ENCODE measurements around the gene SRL. TPM values are rescaled to one million over a fixed set of nuclear protein-coding genes. Genes with fewer than 3 reads are reported as not detected.

The SRL gene
- total and polyA plus RNA-seq, 2 of the 4 experiments (the other 2 are of a cell fraction): under 0.01 to 0.14 TPM

GRCh38 chr16:4271176-4272113 is 29.6 kb upstream of the SRL start (continued):
- TF ChIP-seq USF2 (IDR thresholded peaks at IDR 0.05; ENCODE audit: low read depth, low read length) (peak; percentile 73), CEBPB (IDR thresholded peaks at IDR 0.05; ENCODE audit: low read depth, low read length) (no peak)

- ChIA-PET CTCF (interaction anchor here (0.6 to 1.5 kb wide), 3 partner anchors 8 to 109 kb away, joined by 3 to 5 read pairs (median 4); no protein-coding TSS in a partner anchor), POLR2A (ENCODE audit: unreplicated experiment) (interaction anchor here (0.5 kb wide), 1 partner anchor 337 kb away, joined by 9 read pairs; no protein-coding TSS in a partner anchor)
- no peak overlapping the region for H3K27ac ChIP-seq (ENCODE audit: insufficient read depth, low read length)
- no peaks in the 10 kb centered on the region for H3K9me3 ChIP-seq (ENCODE audit: control insufficient read depth, insufficient read depth, low read length)
- peaks cover 3% of the 10 kb centered on the region; the same call in 1 of the 2 replicates for H4K20me1 ChIP-seq (ENCODE audit: insufficient read depth, low read length)
- H3K23ac ChIP-seq (ENCODE audit: low read depth, low read length): no peak overlapping the region
- no peak overlapping the region for H2BK5ac ChIP-seq (ENCODE audit: low read depth, low read length, poor library complexity, severe bottlenecking)
- no peak overlapping the region for H2BK15ac ChIP-seq (ENCODE audit: low read depth, low read length)
- no peak overlapping the region for H4K5ac ChIP-seq (ENCODE audit: low read depth, low read length)
- in situ Hi-C loops (cut with MboI; ENCODE audit: low sequenced_read_pairs) (no loop called here), intact Hi-C loops (cut with micrococcal nuclease) (loop anchor here (5.0 kb wide), 2 partner anchors 47 to 132 kb away; partner anchors contain the start of gene GLIS2), dilution Hi-C loops (cut with HindIII; ENCODE audit: low sequenced_read_pairs, unreplicated experiment) (no loop called here)
- H2BK20ac ChIP-seq (ENCODE audit: low read depth, low read length): no peak overlapping the region
- no peak overlapping the region for H3K4me3 ChIP-seq (ENCODE audit: insufficient read depth, low read depth, low read length)
- DNase-seq: no peak
- H3K9ac ChIP-seq (ENCODE audit: low read depth, low read length): no peak overlapping the region
- H2AK9ac ChIP-seq (replicated peaks; ENCODE audit: low read depth, low read length, poor library complexity): peak overlapping the region; percentile 19
- no peaks in the 10 kb centered on the region for H3K36me3 ChIP-seq (ENCODE audit: control insufficient read depth, insufficient read depth, low read length)
- H3K4me1 ChIP-seq (ENCODE audit: control insufficient read depth, insufficient read depth, low read length): no peaks in the 10 kb centered on the region
- TF ChIP-seq RCOR1 (IDR thresholded peaks at IDR 0.05; ENCODE audit: insufficient replicate concordance, low read length) (no peak), FOS (IDR thresholded peaks at IDR 0.05; ENCODE audit: low read depth, low read length) (no peak), MAFK (IDR thresholded peaks at IDR 0.05; ENCODE audit: low read depth, low read length) (no peak), NFE2L2 (IDR thresholded peaks at IDR 0.05; ENCODE audit: low read depth, low read length) (no peak)
- 96% methylated on average over 4 of the region's 7 CpGs; no CpG with 5 or more reads in 1 of the 2 experiments for WGBS, 2 experiments (ENCODE audit: extremely low coverage in 2 of 2, insufficient read length in 1 of 2)
- no peak overlapping the region for H2BK120ac ChIP-seq (ENCODE audit: low read depth, low read length)
- no peaks in the 10 kb centered on the region for H3K27me3 ChIP-seq (ENCODE audit: control insufficient read depth, insufficient read depth, low read length)
- H3K4me2 ChIP-seq (ENCODE audit: low read depth, low read length): no peak overlapping the region
- no peak overlapping the region for H4K91ac ChIP-seq (ENCODE audit: insufficient read depth, low read depth, low read length)
- no peak overlapping the region; the same call in 1 of the 2 replicates for H3K4ac ChIP-seq (ENCODE audit: low read depth, low read length)
- ATAC-seq (ENCODE audit: low read depth): no peak
- H2AK5ac ChIP-seq (ENCODE audit: low read depth, low read length): peak overlapping the region; percentile 59; the same call in 1 of the 2 replicates
- peaks cover 4% of the 10 kb centered on the region for H3K9me1 ChIP-seq (ENCODE audit: insufficient read depth, low read length)
- H3K79me1 ChIP-seq (ENCODE audit: low read depth in 1 of 2, low read length in 2 of 2): peaks cover 20 to 44% of the 10 kb centered on the region in 2 experiments
- BruUV-seq (replicated peaks): no TSS peak
- no peak overlapping the region for H3K56ac ChIP-seq (ENCODE audit: extremely low read depth, insufficient read depth, low read length)
- no peak overlapping the region for H2AFZ ChIP-seq (replicated peaks; ENCODE audit: low read length, poor library complexity)
- H3K14ac ChIP-seq (replicated peaks; ENCODE audit: low read depth, low read length): no peak overlapping the region
- peak overlapping the region; percentile 55 to 99; a peak in 1 of 4 replicates for H4K8ac ChIP-seq (ENCODE audit: low read depth in 2 of 2, low read length in 2 of 2)
- no peak overlapping the region for H3K18ac ChIP-seq (ENCODE audit: low read depth, low read length)
These were observed 28.7 kb upstream of the SRL start for GRCh38 chr16:4270595-4270994.
